Central memory CD8-positive, alpha-beta T cell (primary cell): ENCODE results near the gene KIF1A.
A peak's percentile ranks its signal among the peaks of the same experiment; 100 is the strongest.

Experiments used
- ATAC-seq: fragments of 150-1000 bp; cut with Tn5 transposase; replicated peaks from 2 replicates; pipeline ENCODE4 v1.10.0; 2022; ENCODE audit warnings: mild to moderate bottlenecking, moderate FRiP score, moderate number of reproducible peaks; ENCODE audit not compliant: poor library complexity, severe bottlenecking; ENCODE audit errors: extremely low read depth
- DNase-seq, 2 donors: peaks; one replicate each; pipeline ENCODE4 v3.0.0; 2021; ENCODE audit warnings: low spot score in 2 of 2
- H3K27ac Mint-ChIP-seq: one replicate; pipeline ENCODE4 v1.8.0; 2022; ENCODE audit warnings: low read depth, mild to moderate bottlenecking, moderate library complexity, mixed read lengths
- H3K27me3 Mint-ChIP-seq: one replicate; pipeline ENCODE4 v1.8.0; 2022; ENCODE audit warnings: mixed read lengths
- H3K36me3 Mint-ChIP-seq: one replicate; pipeline ENCODE4 v1.8.0; 2022; ENCODE audit warnings: mild to moderate bottlenecking, moderate library complexity, mixed read lengths; ENCODE audit not compliant: insufficient read depth
- H3K4me1 Mint-ChIP-seq: one replicate; pipeline ENCODE4 v1.8.0; 2022; ENCODE audit warnings: mixed read lengths
- H3K4me3 Mint-ChIP-seq: one replicate; pipeline ENCODE4 v1.8.0; 2022; ENCODE audit warnings: mild to moderate bottlenecking, moderate library complexity, mixed read lengths
- H3K9me3 Mint-ChIP-seq: one replicate; pipeline ENCODE4 v1.8.0; 2022; ENCODE audit warnings: mixed read lengths

KIF1A gene, protein sequence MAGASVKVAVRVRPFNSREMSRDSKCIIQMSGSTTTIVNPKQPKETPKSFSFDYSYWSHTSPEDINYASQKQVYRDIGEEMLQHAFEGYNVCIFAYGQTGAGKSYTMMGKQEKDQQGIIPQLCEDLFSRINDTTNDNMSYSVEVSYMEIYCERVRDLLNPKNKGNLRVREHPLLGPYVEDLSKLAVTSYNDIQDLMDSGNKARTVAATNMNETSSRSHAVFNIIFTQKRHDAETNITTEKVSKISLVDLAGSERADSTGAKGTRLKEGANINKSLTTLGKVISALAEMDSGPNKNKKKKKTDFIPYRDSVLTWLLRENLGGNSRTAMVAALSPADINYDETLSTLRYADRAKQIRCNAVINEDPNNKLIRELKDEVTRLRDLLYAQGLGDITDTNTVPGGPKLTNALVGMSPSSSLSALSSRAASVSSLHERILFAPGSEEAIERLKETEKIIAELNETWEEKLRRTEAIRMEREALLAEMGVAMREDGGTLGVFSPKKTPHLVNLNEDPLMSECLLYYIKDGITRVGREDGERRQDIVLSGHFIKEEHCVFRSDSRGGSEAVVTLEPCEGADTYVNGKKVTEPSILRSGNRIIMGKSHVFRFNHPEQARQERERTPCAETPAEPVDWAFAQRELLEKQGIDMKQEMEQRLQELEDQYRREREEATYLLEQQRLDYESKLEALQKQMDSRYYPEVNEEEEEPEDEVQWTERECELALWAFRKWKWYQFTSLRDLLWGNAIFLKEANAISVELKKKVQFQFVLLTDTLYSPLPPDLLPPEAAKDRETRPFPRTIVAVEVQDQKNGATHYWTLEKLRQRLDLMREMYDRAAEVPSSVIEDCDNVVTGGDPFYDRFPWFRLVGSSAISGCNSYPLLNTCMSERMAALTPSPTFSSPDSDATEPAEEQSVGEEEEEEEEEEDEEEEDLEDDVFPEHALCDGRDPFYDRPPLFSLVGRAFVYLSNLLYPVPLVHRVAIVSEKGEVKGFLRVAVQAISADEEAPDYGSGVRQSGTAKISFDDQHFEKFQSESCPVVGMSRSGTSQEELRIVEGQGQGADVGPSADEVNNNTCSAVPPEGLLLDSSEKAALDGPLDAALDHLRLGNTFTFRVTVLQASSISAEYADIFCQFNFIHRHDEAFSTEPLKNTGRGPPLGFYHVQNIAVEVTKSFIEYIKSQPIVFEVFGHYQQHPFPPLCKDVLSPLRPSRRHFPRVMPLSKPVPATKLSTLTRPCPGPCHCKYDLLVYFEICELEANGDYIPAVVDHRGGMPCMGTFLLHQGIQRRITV (N-terminal part only)

GRCh38 chr2:240819858-240820606 lies at the start of gene KIF1A:
Gene KIF1A, minus strand, starts transcription at chr2:240820219. Its CDS starts 22,467 bp downstream, at chr2:240797752.
- ATAC-seq (no peak), DNase-seq (no peak)
- peaks cover 5% of the 10 kb centered on the region for H3K4me1 Mint-ChIP-seq
- H3K27me3 Mint-ChIP-seq, result peaks cover 70% of the 10 kb centered on the region
- H3K9me3 Mint-ChIP-seq, result no peaks in the 10 kb centered on the region
- H3K27ac Mint-ChIP-seq, result no peak within 1 kb of the TSS
- peaks cover 3% of the 10 kb centered on the region for H3K36me3 Mint-ChIP-seq
- H3K4me3 Mint-ChIP-seq, result peak within 1 kb of the TSS; percentile 40

DNA sequence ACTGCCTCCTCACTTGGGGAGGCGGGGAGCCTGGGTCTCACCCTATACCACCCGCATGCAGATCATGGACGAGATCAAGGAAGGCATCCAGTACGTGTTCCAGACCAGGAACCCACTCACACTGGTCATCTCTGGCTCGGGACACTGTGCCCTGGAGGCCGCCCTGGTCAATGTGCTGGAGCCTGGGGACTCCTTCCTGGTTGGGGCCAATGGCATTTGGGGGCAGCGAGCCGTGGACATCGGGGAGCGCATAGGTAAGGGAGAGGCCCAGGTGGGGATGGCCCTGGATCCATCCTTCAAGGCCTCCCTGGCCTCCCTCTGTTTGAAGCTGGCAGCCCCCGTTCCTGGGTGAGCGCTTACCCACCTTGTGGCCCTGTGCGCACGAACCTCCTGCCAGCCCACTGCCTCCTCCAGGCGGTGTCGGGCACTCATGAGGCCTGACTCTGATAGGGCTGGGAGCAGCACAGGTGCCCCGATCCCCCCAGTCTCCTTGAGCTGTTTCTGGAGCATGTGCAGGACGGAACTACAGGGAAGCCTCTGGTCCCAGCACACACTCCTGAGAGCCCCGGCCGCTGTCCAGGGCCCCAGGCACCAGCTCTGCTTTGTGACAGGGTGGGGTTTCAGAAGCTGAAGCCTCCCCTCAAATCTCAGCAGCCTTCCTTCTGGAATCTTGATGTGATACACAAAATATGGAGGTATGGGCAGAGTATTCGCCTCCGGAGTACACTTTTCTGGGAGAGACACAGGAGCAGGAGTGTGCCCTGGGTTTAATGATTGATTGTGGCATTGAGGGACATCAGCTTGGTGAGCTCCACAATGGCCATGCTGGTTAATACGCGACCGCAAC lies 49.3 kb upstream of the KIF1A start:
- DNase-seq (no peak), ATAC-seq (no peak)
- Mint-ChIP-seq H3K4me1 (no peaks in the 10 kb centered on the region), H3K4me3 (no peak overlapping the region), H3K27ac (no peak overlapping the region), H3K27me3 (peaks cover 43% of the 10 kb centered on the region), H3K9me3 (no peaks in the 10 kb centered on the region), H3K36me3 (no peaks in the 10 kb centered on the region)

- ATAC-seq (no peak), DNase-seq (no peak)
- H3K27me3 Mint-ChIP-seq, result peaks cover 50% of the 10 kb centered on the region
- H3K9me3 Mint-ChIP-seq, result no peaks in the 10 kb centered on the region
- no peak within 1 kb of the TSS for H3K27ac Mint-ChIP-seq
- H3K36me3 Mint-ChIP-seq, result no peaks in the 10 kb centered on the region
- no peaks in the 10 kb centered on the region for H3K4me1 Mint-ChIP-seq
- H3K4me3 Mint-ChIP-seq, result no peak within 1 kb of the TSS
Measured at GRCh38 chr2:240868286-240869108, 48.5 kb upstream of the KIF1A start, which contains the start of gene AGXT. Gene AGXT, plus strand, starts transcription at chr2:240868824. Its CDS starts 42 bp downstream, at chr2:240868866.

DNA sequence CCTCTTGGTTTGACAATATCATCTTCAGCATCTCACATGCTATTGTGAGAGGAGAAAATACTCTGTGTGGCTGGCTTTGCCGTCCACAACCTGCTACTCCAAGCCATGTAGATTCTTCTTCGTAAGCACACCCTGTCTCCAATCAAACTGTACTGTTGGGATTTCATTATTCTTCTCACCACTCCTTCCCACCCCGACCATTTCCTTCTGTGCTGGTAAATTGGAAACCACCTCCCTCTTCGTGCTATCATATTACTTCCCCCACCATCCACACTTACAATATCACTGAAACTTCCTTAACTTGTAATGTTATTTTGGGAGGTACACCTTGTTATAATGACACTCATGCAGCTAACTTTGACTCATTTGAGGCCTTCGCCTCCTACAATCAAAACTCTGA lies 45.4 kb upstream of the KIF1A start:
- DNase-seq, result no peak
- Mint-ChIP-seq H3K36me3 (no peaks in the 10 kb centered on the region), H3K4me3 (no peak overlapping the region), H3K27me3 (peaks cover 50% of the 10 kb centered on the region), H3K27ac (no peak overlapping the region), H3K4me1 (no peaks in the 10 kb centered on the region), H3K9me3 (no peaks in the 10 kb centered on the region)
- ATAC-seq, result no peak

GRCh38 chr2:240864475-240864874 lies 44.5 kb upstream of the KIF1A start:
- Mint-ChIP-seq H3K36me3 (no peaks in the 10 kb centered on the region), H3K27me3 (peaks cover 41% of the 10 kb centered on the region), H3K4me1 (no peaks in the 10 kb centered on the region), H3K9me3 (no peaks in the 10 kb centered on the region), H3K27ac (no peak overlapping the region), H3K4me3 (no peak overlapping the region)
- DNase-seq (no peak), ATAC-seq (no peak)

DNA sequence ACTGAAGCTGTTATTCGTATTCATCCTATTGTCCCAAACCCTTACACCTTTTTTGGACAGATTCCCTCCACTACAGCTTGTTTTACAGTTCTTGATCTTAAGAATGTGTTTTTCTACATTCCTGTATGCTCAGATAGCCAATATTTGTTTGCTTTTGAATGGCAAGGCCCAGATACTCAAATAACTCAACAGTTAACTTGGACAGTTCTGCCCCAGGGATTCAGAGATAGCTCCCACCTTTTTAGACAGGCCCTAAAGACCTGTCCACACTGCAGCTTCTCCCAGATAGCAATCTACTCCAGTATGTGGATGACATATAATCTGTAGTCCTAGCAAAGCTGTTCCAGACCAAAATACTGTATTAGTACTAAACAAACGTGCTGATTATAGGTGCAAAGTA lies 41.5 kb upstream of the KIF1A start:
- no peaks in the 10 kb centered on the region for H3K9me3 Mint-ChIP-seq
- H3K27me3 Mint-ChIP-seq, result peaks cover 19% of the 10 kb centered on the region
- no peaks in the 10 kb centered on the region for H3K4me1 Mint-ChIP-seq
- H3K4me3 Mint-ChIP-seq, result no peak overlapping the region
- DNase-seq (no peak), ATAC-seq (no peak)
- no peak overlapping the region for H3K27ac Mint-ChIP-seq
- no peaks in the 10 kb centered on the region for H3K36me3 Mint-ChIP-seq

GRCh38 chr2:240858871-240859270 lies 38.9 kb upstream of the KIF1A start:
- no peak for DNase-seq
- H3K4me3 Mint-ChIP-seq, result no peak overlapping the region
- H3K4me1 Mint-ChIP-seq, result no peaks in the 10 kb centered on the region
- no peaks in the 10 kb centered on the region for H3K36me3 Mint-ChIP-seq
- peaks cover 6% of the 10 kb centered on the region for H3K9me3 Mint-ChIP-seq
- peaks cover 6% of the 10 kb centered on the region for H3K27me3 Mint-ChIP-seq
- ATAC-seq, result no peak
- no peak overlapping the region for H3K27ac Mint-ChIP-seq

- Mint-ChIP-seq H3K9me3 (peaks cover 6% of the 10 kb centered on the region), H3K36me3 (no peaks in the 10 kb centered on the region)
Measured at GRCh38 chr2:240858321-240858720, 38.3 kb upstream of the KIF1A start.

DNA sequence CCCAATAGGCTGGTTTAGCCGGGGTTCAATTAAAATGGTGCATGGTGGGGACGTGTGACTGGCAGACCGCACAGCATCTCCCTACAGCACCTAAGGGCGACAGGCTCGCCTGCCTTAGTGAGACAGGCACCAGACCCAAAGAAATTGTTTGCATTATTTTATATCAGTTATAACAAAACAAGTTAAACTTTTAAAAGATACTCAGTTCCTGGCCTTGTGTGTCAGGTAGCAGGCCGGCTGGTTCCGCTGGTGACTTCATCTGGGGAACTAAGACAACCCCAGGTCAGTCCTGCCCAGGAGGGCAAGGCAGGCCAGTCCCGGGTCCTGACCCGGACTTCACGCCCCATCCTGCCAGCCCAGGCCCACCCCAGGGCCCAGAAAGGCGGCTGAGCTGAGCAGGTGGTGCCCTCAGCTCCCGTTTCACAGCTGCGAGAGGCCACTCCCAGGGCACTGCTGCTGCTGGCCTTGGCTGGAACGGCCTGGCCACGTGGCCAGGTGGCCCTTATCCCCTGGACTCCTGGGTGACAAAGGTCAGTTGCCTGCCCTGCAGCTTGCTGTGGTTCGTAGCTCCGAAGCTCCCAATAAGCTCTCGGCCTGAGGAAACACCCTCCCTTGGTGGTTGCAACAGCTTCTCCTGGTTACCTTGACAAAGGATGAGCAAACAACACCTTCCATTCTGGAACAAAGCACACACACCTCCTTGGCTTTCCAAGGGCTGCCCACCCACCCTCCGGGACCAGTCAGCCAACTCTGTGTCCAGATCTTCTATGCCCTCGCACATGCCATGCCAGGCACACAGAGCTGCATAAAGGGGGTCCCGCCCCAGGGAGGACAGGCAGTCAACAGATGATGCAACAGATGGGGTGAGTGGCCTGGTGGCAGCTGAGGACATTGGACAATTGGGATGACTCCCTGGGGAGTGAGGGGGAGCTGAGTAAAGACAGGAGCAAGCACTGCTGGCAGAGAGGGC lies 37.3 kb upstream of the KIF1A start:
- Mint-ChIP-seq H3K9me3 (peaks cover 6% of the 10 kb centered on the region), H3K4me1 (no peaks in the 10 kb centered on the region), H3K36me3 (no peaks in the 10 kb centered on the region), H3K27me3 (peaks cover 5% of the 10 kb centered on the region), H3K27ac (no peak overlapping the region), H3K4me3 (no peak overlapping the region)
- ATAC-seq (no peak), DNase-seq (no peak)

More at GRCh38 chr2:240858321-240858720, 38.3 kb upstream of the KIF1A start:
- ATAC-seq (no peak), DNase-seq (no peak)
- Mint-ChIP-seq H3K27me3 (peaks cover under 1% of the 10 kb centered on the region), H3K4me1 (no peaks in the 10 kb centered on the region), H3K4me3 (no peak overlapping the region), H3K27ac (no peak overlapping the region)
